ENCODE measurements around the gene RAX2. TPM values are rescaled to one million over a fixed set of nuclear protein-coding genes. Genes with fewer than 3 reads are reported as not detected.

The RAX2 gene
- total and polyA plus RNA-seq, 10 of the 15 experiments (the other 5 are each of a cell fraction or from before 2014, with no cell fraction given) = not detected

- TF ChIP-seq ELK1 (IDR thresholded peaks at IDR 0.05; ENCODE audit: low read depth, low read length) (no peak), E2F8 (IDR thresholded peaks at IDR 0.05; ENCODE audit: low read depth, partially characterized antibody) (no peak), MXI1 (IDR thresholded peaks at IDR 0.05; ENCODE audit: low read depth, low read length) (no peak)
Measured at GRCh38 chr19:3752492-3752891, 19.5 kb downstream of the RAX2 start (continued).

- ChIA-PET RAD21 (ENCODE audit: unreplicated experiment) (no interaction called here), POLR2A (no interaction called here), SMC1A (ENCODE audit: uncharacterized antibody, unreplicated experiment) (no interaction called here), CTCF (no interaction called here)
- H3K27me3 ChIP-seq (replicated peaks in 1 of 2; ENCODE audit: control insufficient read depth in 2 of 2, insufficient read depth in 2 of 2, low read length in 1 of 2) = no peaks in the 10 kb centered on the region
- H3K27ac ChIP-seq (ENCODE audit: control insufficient read depth, insufficient read depth) = no peak overlapping the region
- DNase-seq (ENCODE audit: low read depth, low spot score) = no peak
- H4K20me1 ChIP-seq (ENCODE audit: control insufficient read depth, insufficient read depth) = no peaks in the 10 kb centered on the region
- intact Hi-C loops (cut with micrococcal nuclease; ENCODE audit: unreplicated experiment) (no loop called here), in situ Hi-C loops (cut with MboI) (no loop called here)
- no peak overlapping the region for H3K4me2 ChIP-seq (ENCODE audit: control insufficient read depth, insufficient read depth)
- FAIRE-seq = no peak
- H3K4me3 ChIP-seq = no peak overlapping the region
- WGBS (ENCODE audit: insufficient coverage, insufficient replicate concordance, low lambda C conversion rate, missing lambda C conversion rate) = 96% methylated on average over 8 of the region's 30 CpGs
- H3K36me3 ChIP-seq (ENCODE audit: control insufficient read depth in 2 of 2, insufficient read depth in 2 of 2, low read length in 1 of 2) = peaks cover 0 to 5% of the 10 kb centered on the region in 2 experiments; a peak in 1 of 4 replicates
- no peaks in the 10 kb centered on the region for H3K79me2 ChIP-seq (ENCODE audit: control insufficient read depth, insufficient read depth, low read length)
- H3K4me1 ChIP-seq (ENCODE audit: control insufficient read depth, insufficient read depth, low read length) = no peaks in the 10 kb centered on the region
- H3K9ac ChIP-seq (ENCODE audit: control insufficient read depth, insufficient read depth, low read length) = no peak overlapping the region
- H2AFZ ChIP-seq (ENCODE audit: control insufficient read depth, low read depth, low read length) = no peak overlapping the region
- no TSS peak for BruUV-seq (replicated peaks)
- ATAC-seq = no peak
- no peaks in the 10 kb centered on the region for H3K9me3 ChIP-seq (replicated peaks; ENCODE audit: control insufficient read depth, insufficient read depth, low read length)
- no peak for TF ChIP-seq SREBF2 (IDR thresholded peaks at IDR 0.05; ENCODE audit: low read length)
- no peak for TF ChIP-seq ATF2 (IDR thresholded peaks at IDR 0.05; ENCODE audit: low read length)
- no peak for TF ChIP-seq CREB1 (IDR thresholded peaks at IDR 0.05; ENCODE audit: low read depth)
- TF ChIP-seq IRF4 (IDR thresholded peaks at IDR 0.05; ENCODE audit: low read depth, low read length) = no peak
- no peak for TF ChIP-seq TBL1XR1 (IDR thresholded peaks at IDR 0.05; ENCODE audit: low read depth, low read length)
- no peak for TF ChIP-seq KLF5 (IDR thresholded peaks at IDR 0.05; ENCODE audit: partially characterized antibody)
- TF ChIP-seq BCL3 (IDR thresholded peaks at IDR 0.05; ENCODE audit: borderline replicate concordance, insufficient read depth, low read depth, low read length, poor library complexity, severe bottlenecking) = no peak
- no peak for TF ChIP-seq RCOR1 (conservative IDR thresholded peaks at IDR 0.05; ENCODE audit: low read depth, low read length)
- no peak for TF ChIP-seq NFIC (IDR thresholded peaks at IDR 0.05; ENCODE audit: low read depth, low read length)
- TF ChIP-seq BHLHE40 (IDR thresholded peaks at IDR 0.05; ENCODE audit: borderline replicate concordance in 1 of 2, low read depth in 2 of 2, low read length in 1 of 2) = no peak
- TF ChIP-seq E4F1 (IDR thresholded peaks at IDR 0.05; ENCODE audit: borderline replicate concordance, partially characterized antibody) = no peak
Measured at GRCh38 chr19:3751236-3751635, 20.8 kb downstream of the RAX2 start.
